Large intestine (tissue), 3 donors: ENCODE measurements around the gene CDH18. TPM values are rescaled to one million over a fixed set of nuclear protein-coding genes. Genes with fewer than 3 reads are reported as not detected.

Experiments
- DNase-seq, 2 donors: peaks; one replicate each; pipeline versions ENCODE4 v3.0.0 to v3.0.0-alpha.2; 2013
- H3K27ac ChIP-seq: one replicate; pipeline ENCODE4 v1.5.1; 2013; ENCODE audit warnings: low read length
- H3K27me3 ChIP-seq: 2 replicates; pipeline ENCODE4 v1.6.1; 2013; ENCODE audit warnings: low read length; ENCODE audit not compliant: control insufficient read depth, insufficient read depth
- H3K36me3 ChIP-seq: 2 replicates; pipeline ENCODE4 v1.6.1; 2013; ENCODE audit warnings: low read length; ENCODE audit not compliant: control insufficient read depth, insufficient read depth
- H3K4me1 ChIP-seq: one replicate; pipeline ENCODE4 v1.6.1; 2013; ENCODE audit warnings: low read length; ENCODE audit not compliant: control insufficient read depth, insufficient read depth
- H3K4me3 ChIP-seq: one replicate; pipeline ENCODE4 v1.5.1; 2013; ENCODE audit warnings: low read length
- H3K9me3 ChIP-seq: one replicate; pipeline ENCODE4 v1.6.1; 2013; ENCODE audit warnings: mild to moderate bottlenecking, low read depth, low read length, moderate library complexity; ENCODE audit not compliant: control insufficient read depth
- WGBS: methylation state at CpG from one replicate; pipeline ENCODE4 v1.1.5; 2013; ENCODE audit warnings: low lambda C conversion rate; ENCODE audit not compliant: insufficient coverage; 5-methylcytosine and 5-hydroxymethylcytosine counted together
- polyA plus RNA-seq: library from polyadenylated mRNA; unstranded; fragments of 120-200 nt; gene quantifications from one replicate; pipeline ENCODE4 v1.2.1, GENCODE V29; 2013

Gene CDH18
- polyA plus RNA-seq, 1 donor, result 1.1 TPM

DNA sequence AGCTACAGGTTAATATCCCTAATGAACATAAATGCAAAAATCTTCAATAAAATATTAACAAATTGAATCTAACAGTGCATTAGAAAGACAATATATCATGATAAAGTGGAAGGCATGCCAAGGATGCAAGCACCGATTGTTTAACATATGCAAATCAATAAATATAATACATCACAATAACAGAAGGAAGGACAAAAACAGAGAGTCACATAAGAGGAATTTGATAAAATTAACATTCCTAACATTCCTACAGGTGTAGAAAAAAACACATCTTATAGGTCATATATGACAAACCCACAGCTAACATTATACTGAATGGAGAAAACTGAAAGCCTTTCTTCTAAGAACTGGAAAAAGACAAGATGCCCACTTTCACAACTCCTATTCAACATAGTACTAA, 297.0 kb downstream of the CDH18 start:
- Histone ChIP-seq H3K4me3 (no peak overlapping the region), H3K36me3 (no peaks in the 10 kb centered on the region), H3K4me1 (no peaks in the 10 kb centered on the region), H3K9me3 (peaks cover 2% of the 10 kb centered on the region), H3K27me3 (no peaks in the 10 kb centered on the region), H3K27ac (no peak overlapping the region)
- 80% methylated on average over 1 of the region's 1 CpG for WGBS
- DNase-seq, result no peak

DNA sequence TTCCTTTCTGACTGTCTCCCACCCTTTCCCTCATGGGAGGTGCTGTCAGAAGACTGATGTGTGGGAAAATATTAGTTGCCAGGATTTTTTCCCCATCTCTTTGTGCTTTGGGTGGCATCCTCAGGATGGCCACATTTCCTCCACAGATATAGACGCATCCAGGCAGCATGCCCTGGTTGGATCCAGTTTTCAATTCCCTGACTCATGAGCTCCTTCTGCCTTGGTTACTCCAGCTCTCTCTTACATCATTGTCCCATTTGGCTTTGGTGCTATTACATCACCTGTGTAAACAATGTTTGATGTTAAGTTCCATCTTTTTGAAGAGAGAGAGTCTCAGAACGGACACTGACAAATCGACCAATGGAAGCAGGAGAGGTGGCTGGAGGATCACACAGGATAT, 302.5 kb downstream of the CDH18 start:
- peaks cover 2% of the 10 kb centered on the region for H3K9me3 ChIP-seq
- no peak overlapping the region for H3K4me3 ChIP-seq
- WGBS, result 93% methylated on average over 3 of the region's 3 CpGs
- no peak for DNase-seq
- no peaks in the 10 kb centered on the region for H3K27me3 ChIP-seq
- H3K4me1 ChIP-seq, result no peaks in the 10 kb centered on the region
- H3K36me3 ChIP-seq, result no peaks in the 10 kb centered on the region
- no peak overlapping the region for H3K27ac ChIP-seq

DNA sequence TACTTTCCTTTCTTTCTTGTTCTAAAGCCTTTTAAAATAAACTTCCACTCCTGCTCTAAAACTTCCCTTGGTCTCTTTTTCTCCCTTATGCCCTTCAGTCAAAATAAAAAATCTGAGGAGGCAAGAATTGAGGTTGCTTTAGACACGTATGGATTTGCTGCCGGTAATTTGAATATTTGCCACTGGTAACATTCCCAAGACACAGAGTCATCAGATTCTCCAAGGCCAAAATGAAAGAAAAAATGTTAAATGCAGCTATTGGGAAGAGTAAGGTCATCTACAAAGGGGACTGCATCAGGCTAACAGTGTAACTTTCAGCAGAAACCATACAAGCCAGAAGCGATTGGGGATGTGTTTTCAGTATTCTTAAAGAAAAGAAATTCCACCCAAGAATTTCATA, 311.1 kb downstream of the CDH18 start:
- Histone ChIP-seq H3K4me3 (no peak overlapping the region), H3K4me1 (no peaks in the 10 kb centered on the region), H3K36me3 (no peaks in the 10 kb centered on the region), H3K27me3 (no peaks in the 10 kb centered on the region), H3K27ac (no peak overlapping the region), H3K9me3 (no peaks in the 10 kb centered on the region)
- WGBS, result no CpG with 5 or more reads among the region's 3 CpGs
- DNase-seq, result no peak

DNA sequence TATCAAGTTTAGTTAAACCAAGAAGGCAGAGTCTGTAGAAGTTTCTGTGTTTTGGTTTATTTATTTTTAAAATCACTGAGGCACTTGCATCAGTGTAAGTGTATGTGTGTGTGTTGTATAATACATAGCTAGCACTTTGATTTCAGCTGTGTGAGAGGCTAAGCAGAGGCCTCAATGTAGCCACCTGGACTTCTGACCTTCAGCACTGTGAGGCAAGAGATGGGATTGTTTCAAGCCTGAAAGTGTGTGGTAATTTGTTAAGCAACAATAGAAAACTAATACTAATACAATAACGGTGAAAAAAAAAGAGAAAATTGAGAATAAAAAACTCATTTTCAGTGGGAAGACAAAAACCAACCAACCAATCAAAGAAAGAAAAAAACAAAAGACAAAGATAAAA, 327.3 kb downstream of the CDH18 start:
- no peaks in the 10 kb centered on the region for H3K36me3 ChIP-seq
- no peaks in the 10 kb centered on the region for H3K4me1 ChIP-seq
- H3K4me3 ChIP-seq, result no peak overlapping the region
- H3K9me3 ChIP-seq, result no peaks in the 10 kb centered on the region
- H3K27me3 ChIP-seq, result no peaks in the 10 kb centered on the region
- DNase-seq, result no peak
- WGBS, result 80% methylated on average over 1 of the region's 1 CpG
- H3K27ac ChIP-seq, result no peak overlapping the region

DNA sequence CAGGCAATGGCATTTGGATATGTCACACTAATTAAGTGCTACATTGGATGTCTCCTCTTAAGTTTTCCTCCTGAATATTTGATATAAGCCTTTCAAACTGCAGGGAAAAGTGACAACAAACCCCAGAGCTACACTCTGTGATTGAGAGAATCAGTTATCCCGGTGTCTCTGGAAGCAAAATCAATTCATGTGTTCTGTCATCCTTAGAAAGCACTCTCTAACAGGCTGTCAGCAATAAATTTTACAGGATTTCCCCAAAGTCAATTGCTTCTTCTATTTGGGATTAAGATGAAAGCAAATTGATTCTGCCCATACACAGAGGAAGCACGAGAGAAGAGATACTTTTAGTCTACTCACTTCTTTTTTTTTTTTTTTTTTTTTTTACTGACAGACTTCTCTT, 332.4 kb downstream of the CDH18 start:
- H3K27me3 ChIP-seq, result no peaks in the 10 kb centered on the region
- H3K4me1 ChIP-seq, result no peaks in the 10 kb centered on the region
- no peak overlapping the region for H3K27ac ChIP-seq
- no peak for DNase-seq
- H3K4me3 ChIP-seq, result no peak overlapping the region
- H3K36me3 ChIP-seq, result no peaks in the 10 kb centered on the region
- 0% methylated on average over 1 of the region's 2 CpGs for WGBS
- H3K9me3 ChIP-seq, result no peaks in the 10 kb centered on the region

DNA sequence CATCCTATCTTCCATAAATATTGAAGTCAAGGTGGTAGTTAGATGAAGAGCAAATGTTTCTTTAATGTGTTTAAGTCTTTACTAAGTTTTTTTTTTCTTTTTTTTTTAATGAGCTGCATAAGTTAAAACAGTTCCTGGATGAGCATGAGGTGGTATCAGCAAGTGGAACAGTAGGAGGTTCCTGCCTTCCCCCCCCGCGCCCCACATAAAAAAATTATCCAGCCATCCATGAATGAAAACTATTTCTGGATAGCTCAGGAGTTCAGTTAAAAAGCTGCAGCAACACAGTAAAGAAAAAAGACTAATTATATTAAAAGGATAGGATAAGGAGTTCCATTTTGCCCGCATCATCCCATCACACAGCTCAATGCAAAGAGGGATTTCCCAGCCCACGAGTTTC, 349.5 kb downstream of the CDH18 start:
- H3K36me3 ChIP-seq, result no peaks in the 10 kb centered on the region
- no peak overlapping the region for H3K27ac ChIP-seq
- H3K4me3 ChIP-seq, result no peak overlapping the region
- H3K9me3 ChIP-seq, result no peaks in the 10 kb centered on the region
- DNase-seq, result no peak
- no peaks in the 10 kb centered on the region for H3K27me3 ChIP-seq
- no peaks in the 10 kb centered on the region for H3K4me1 ChIP-seq
- WGBS, result 57% methylated on average over 2 of the region's 4 CpGs

DNA sequence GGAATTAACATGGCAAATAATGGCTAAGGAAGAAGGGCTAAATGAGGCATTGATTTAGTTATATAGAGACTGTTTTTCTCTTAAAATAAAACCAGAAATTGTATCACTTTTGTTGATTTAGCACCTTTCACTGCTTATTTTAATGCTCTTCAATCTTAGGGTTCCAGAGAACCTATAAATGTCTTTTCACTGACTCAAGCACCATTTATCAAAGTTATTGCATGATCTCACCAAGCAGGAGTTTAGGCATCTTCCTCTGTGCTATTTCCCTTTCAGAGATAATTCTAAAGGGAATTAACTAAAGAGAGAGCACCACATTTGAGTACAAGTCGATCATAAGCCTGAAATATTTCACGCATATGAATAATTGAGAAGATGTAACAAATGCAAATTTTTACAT, 357.1 kb downstream of the CDH18 start:
- WGBS, result 82% methylated on average over 2 of the region's 2 CpGs
- Histone ChIP-seq H3K4me1 (no peaks in the 10 kb centered on the region), H3K36me3 (no peaks in the 10 kb centered on the region), H3K4me3 (no peak overlapping the region), H3K9me3 (no peaks in the 10 kb centered on the region), H3K27ac (no peak overlapping the region), H3K27me3 (no peaks in the 10 kb centered on the region)
- DNase-seq, result no peak

DNA sequence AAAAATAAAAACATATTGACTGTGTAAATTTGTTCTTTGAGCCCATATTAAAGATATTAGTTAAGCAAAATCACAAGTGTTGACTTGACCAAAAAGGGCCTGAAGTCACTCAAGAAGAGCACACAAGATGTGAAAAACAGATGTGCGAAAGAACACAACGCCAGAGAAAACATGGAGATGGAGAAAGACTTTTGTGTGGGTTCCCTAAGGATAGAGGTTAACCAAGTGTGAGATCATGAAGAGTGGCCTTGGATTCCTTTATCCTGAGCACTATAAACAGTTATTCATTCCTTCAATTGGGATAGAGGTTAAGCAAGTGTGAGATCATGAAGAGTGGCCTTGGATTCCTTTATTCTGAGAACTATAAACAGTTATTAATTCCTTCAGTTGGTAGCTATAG, 361.8 kb downstream of the CDH18 start:
- Histone ChIP-seq H3K9me3 (no peaks in the 10 kb centered on the region), H3K27ac (no peak overlapping the region), H3K4me3 (no peak overlapping the region), H3K27me3 (no peaks in the 10 kb centered on the region), H3K36me3 (no peaks in the 10 kb centered on the region), H3K4me1 (no peaks in the 10 kb centered on the region)
- 100% methylated on average over 2 of the region's 2 CpGs for WGBS
- DNase-seq, result no peak

DNA sequence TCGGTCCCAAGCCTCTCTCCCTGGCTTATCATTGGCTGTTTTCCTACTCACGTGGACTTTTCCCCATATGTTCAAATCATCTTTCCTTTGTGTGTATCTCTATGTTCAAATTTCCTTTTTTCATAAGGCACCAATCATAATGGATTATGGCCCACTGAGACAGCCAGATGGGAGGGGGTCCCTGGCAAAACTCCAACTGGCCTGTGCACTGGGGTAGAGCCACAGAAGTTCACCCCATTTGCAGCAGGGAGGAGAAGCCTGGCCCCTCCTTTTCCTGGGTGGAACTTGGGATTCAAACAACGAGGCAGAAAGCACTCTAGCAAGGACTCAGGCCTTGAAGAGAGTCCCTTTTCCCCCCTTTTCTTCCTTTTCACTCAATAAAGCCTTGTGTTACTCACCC, 362.4 kb downstream of the CDH18 start:
- Histone ChIP-seq H3K9me3 (no peaks in the 10 kb centered on the region), H3K27ac (no peak overlapping the region), H3K4me3 (no peak overlapping the region), H3K4me1 (no peaks in the 10 kb centered on the region), H3K27me3 (no peaks in the 10 kb centered on the region), H3K36me3 (no peaks in the 10 kb centered on the region)
- WGBS, result 100% methylated on average over 1 of the region's 3 CpGs
- no peak for DNase-seq

DNA sequence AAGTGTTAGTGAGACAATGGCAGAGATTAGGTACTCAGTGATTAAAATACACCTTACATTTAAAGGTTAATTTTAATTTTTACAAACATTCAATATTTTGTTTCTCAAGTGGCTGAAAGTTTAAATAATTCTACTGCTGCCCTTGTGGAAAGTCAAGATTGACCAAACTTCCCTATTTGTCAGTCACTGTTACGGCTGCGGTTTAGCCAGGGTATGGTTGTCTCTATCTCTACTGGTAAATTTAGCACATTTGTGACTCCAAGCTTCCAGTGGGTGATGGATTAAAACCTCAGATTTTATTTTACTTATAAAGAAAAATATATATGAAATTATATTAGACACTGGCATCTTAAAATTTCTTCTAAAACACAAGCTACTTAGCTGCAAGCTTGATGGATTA, 368.4 kb downstream of the CDH18 start:
- H3K27ac ChIP-seq, result no peak overlapping the region
- no peaks in the 10 kb centered on the region for H3K36me3 ChIP-seq
- H3K27me3 ChIP-seq, result no peaks in the 10 kb centered on the region
- no peak for DNase-seq
- H3K4me3 ChIP-seq, result no peak overlapping the region
- no peaks in the 10 kb centered on the region for H3K9me3 ChIP-seq
- H3K4me1 ChIP-seq, result no peaks in the 10 kb centered on the region
- no CpG with 5 or more reads among the region's 2 CpGs for WGBS

DNA sequence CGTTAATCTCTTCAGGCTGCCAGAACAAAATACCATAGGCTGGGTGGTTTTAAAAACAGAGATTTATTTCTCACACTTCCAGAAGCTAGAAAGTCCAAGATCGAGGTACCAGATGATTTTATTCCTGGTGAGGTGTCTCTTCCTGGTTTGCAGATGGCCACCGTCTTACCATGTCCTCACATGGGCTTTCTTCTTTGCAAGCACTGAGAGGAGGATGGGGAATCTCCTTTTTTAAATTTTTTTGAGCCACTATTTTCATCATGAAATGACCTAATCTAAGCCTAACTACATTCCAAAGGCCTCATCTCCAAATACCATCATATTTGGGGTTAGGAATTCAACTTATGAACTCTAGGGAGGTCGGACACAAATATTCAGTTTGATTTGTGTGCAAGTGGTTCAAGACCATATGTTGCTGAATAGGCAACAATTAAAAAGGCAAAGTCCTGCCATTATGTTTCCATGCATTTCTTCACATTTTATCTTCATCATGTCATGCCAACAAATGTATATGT, 371.2 kb downstream of the CDH18 start:
- Histone ChIP-seq H3K9me3 (no peaks in the 10 kb centered on the region), H3K36me3 (no peaks in the 10 kb centered on the region), H3K4me3 (no peak overlapping the region), H3K27ac (no peak overlapping the region), H3K4me1 (no peaks in the 10 kb centered on the region), H3K27me3 (no peaks in the 10 kb centered on the region)
- no CpG with 5 or more reads among the region's 4 CpGs for WGBS
- no peak for DNase-seq
